DND-41 (cell line): ENCODE measurements around the gene JKAMP.

Source experiments
- CTCF ChIP-seq: IDR thresholded peaks from 2 replicates; pipeline ENCODE4 v1.5.1; 2012; ENCODE audit warnings: borderline replicate concordance, low read length, moderate library complexity, mild to moderate bottlenecking; ENCODE audit not compliant: poor library complexity, severe bottlenecking; ENCODE audit errors: extremely low read depth
- EZH2 ChIP-seq: IDR thresholded peaks from 3 replicates; pipeline ENCODE4 v1.6.1; 2012; ENCODE audit warnings: borderline replicate concordance, low read depth, mild to moderate bottlenecking, moderate library complexity, low read length, inconsistent platforms; ENCODE audit not compliant: severe bottlenecking

GRCh38 chr14:59537476-59537875 lies 53.2 kb downstream of the JKAMP start:
- TF ChIP-seq CTCF: no peak
- TF ChIP-seq EZH2: no peak
